VCaP (cell line): Measurements from ENCODE around the gene EIF2B1.
"Not testable (repeated sequence)": the region's sequence is repeated elsewhere in the genome, so short reads cannot be mapped to it uniquely, and the experiment has no call there.

Source experiments
- H3K27ac ChIP-seq: fragments of 450-650 bp; 2 replicates; pipeline ENCODE4 v1.5.1; 2017
- TF ChIP-seq, protein P1 (sequence below): fragments of 450-650 bp; conservative IDR thresholded peaks from 2 replicates; pipeline ENCODE4 v1.5.1; 2017; ENCODE audit warnings: mild to moderate bottlenecking, moderate library complexity

Gene EIF2B1

DNA sequence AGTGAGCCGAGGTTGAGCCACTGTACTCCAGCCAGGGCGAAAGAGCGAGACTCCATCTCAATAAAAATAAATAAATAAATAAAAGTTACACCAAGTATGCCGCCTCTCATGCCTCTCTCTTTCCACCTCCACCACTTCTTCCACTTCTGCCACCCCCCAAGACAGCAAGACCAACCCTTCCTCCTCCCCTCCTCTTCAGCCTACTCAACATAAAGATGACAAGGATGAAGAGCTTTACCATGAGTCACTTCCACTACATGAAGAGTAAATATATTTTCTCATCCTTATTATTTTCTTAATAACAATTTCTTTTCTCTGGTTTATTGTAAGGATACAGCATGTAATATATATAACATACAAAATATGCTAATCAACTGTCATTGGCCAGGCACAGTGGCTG is 52.7 kb downstream of the EIF2B1 start:
- TF ChIP-seq, protein P1, sequence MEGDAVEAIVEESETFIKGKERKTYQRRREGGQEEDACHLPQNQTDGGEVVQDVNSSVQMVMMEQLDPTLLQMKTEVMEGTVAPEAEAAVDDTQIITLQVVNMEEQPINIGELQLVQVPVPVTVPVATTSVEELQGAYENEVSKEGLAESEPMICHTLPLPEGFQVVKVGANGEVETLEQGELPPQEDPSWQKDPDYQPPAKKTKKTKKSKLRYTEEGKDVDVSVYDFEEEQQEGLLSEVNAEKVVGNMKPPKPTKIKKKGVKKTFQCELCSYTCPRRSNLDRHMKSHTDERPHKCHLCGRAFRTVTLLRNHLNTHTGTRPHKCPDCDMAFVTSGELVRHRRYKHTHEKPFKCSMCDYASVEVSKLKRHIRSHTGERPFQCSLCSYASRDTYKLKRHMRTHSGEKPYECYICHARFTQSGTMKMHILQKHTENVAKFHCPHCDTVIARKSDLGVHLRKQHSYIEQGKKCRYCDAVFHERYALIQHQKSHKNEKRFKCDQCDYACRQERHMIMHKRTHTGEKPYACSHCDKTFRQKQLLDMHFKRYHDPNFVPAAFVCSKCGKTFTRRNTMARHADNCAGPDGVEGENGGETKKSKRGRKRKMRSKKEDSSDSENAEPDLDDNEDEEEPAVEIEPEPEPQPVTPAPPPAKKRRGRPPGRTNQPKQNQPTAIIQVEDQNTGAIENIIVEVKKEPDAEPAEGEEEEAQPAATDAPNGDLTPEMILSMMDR: no peak
- no peak overlapping the region for H3K27ac ChIP-seq

DNA sequence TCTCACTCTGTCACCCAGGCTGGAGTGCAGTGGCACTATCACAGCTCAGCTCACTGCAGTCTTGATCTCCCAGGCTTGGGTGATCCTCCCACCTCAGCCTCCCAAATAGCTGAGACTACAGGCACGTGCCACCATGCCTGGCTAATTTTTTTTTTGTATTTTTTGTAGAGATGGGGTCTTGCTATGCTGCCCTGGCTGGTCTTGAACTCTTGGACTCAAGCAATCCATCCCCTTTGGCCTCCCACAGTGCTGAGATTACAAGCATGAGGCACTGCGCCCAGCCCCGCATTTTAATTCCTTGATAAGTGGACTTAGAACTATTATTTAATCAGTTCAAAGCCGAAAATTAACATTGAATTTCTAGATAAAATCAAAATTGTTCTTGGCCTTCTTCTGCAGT is 54.7 kb downstream of the EIF2B1 start:
- not testable (repeated sequence) for H3K27ac ChIP-seq

DNA sequence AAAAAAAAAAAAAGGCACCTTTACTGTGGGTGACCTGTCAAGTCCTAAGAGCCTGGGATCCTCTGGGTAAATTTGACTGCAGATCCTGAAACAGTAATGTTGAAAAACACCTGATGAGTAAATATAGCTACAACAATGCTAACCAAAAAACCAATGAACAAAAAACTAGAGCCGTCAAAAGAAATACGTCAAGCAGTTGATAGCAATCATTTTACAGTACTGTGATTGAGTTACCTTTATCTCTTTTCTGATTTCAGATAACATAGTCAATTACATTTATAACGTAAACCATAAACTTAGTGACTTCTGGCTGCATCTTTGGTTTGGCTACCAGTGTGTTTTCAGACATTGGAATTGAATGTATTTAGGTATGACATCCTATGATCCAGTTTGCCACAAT is 55.2 kb downstream of the EIF2B1 start:
- TF ChIP-seq, protein P1: no peak
- H3K27ac ChIP-seq: no peak overlapping the region; the same call in 1 of the 2 replicates

DNA sequence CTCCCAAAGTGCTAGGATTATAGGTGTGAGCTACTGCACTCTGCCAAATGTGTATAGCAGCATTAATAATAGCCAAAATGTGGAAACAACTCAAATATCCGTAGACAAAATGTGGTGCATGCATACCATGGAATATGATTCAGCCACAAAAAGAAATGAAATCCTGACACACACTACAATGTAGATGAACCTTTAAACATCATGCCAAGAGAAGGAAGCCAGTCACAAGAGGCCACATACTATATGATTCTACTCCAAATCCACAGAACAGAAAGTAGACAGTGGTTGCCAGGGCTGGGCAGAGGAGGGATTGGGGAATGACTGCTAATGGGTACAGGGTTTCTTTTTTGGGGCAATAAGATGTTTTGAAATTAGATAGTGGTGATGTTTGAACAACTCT is 56.9 kb downstream of the EIF2B1 start:
- TF ChIP-seq, protein P1: no peak
- H3K27ac ChIP-seq: no peak overlapping the region

DNA sequence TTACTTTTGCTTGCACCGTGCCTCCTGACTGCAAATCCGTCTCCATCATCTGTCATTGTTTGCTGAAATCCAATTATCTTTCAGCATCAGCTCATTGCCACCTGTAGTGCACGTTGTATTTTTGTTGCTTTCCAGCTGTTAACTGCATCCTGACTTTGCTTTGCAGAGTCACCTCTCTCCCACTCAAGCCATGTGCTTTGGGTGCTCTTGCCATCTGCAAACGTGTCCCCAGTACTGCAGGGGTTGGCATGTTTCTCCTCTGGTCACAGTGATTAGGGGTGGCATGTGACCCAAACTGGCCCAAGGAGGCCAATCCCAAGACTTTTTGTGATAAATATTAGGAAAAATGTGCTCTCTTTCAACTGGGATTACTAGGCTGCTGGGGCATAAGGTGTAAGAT is 59.6 kb downstream of the EIF2B1 start:
- H3K27ac ChIP-seq: no peak overlapping the region
- TF ChIP-seq, protein P1: no peak

DNA sequence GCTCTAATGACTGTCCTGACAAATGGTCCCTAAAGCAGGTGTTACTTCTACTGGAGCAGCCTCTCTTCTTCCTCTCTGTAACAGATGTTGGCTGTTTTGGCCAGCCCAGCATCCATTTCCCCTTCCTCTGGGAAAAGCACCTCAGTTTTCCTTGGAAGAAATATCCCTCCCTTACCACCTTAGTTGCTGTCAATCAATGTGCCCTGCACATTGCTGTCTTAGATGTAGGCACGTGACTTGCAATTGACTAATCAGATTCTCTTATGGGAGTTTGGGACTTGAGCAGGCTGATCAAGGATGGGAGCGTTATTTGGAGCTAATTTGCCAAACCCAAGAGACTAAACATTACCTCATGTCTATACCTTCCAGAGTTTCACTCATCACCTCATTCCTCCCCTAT is 61.1 kb downstream of the EIF2B1 start:
- TF ChIP-seq, protein P1: no peak
- no peak overlapping the region for H3K27ac ChIP-seq

DNA sequence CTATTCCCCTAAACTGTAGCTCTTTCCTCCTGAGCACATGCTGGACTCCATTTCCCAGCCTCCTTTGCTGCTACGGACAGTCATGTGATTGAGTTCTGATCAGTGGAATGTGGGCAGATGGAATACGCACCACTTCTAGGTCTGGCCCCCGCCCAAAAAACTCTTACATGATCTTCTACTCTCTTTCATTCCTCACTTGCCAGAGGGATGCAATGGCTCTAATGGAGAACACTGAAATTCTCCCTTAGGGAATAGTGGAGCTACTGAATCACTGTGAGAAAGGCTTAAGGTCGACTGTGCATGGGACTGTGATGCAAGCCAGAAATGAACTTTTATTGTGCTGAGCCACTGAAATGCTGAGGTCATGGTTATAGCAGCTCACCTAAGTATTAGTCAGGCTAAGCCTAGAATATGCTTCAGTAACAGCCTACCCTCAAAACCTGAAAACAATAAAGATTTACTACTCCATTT is 62.1 kb downstream of the EIF2B1 start:
- no peak overlapping the region for H3K27ac ChIP-seq
- TF ChIP-seq, protein P1: no peak
